K562 (cell line): Measurements from ENCODE around the gene SPTBN4. TPM values are rescaled to one million over a fixed set of nuclear protein-coding genes. Genes with fewer than 3 reads are reported as not detected.

ENCODE experiments used
- BRCA1 ChIP-seq, 2 experiments: fragments of 450-650 bp in 1 of 2; sonication (generic) in 1 of 2; formaldehyde crosslinking in 1 of 2; IDR thresholded peaks; 2 replicates each; pipeline versions ENCODE4 v1.5.0 to v1.6.1; 2017 to 2020; ENCODE audit warnings: mild to moderate bottlenecking in 1 of 2, missing genetic modification reagents in 1 of 2
- E2F3 ChIP-seq: fragments of 250-450 bp; sonication (Bioruptor Pico); IDR thresholded peaks from 2 replicates; pipeline ENCODE4 v1.4.0; 2020; ENCODE audit warnings: mild to moderate bottlenecking
- HCFC1 ChIP-seq: IDR thresholded peaks from 2 replicates; pipeline ENCODE4 v1.6.1; 2012; ENCODE audit warnings: low read depth, low read length, improper control_type of control experiment
- IFI16 ChIP-seq: fragments of 250-450 bp; sonication (Bioruptor Pico); IDR thresholded peaks from 2 replicates; pipeline ENCODE4 v2.1.2; 2022; ENCODE audit warnings: mild to moderate bottlenecking, inconsistent platforms
- KDM4B ChIP-seq, 2 experiments: fragments of 450-650 bp in 1 of 2; sonication (generic) in 1 of 2; IDR thresholded peaks; 2 replicates each; pipeline ENCODE4 v1.6.1; 2016 to 2017; ENCODE audit warnings: borderline replicate concordance in 2 of 2, antibody characterized with exemption in 1 of 2, low read depth in 1 of 2, mild to moderate bottlenecking in 1 of 2
- MBD1 ChIP-seq: fragments of 250-450 bp; sonication (Bioruptor Pico); IDR thresholded peaks from 2 replicates; pipeline ENCODE4 v1.8.0; 2022; ENCODE audit warnings: inconsistent platforms
- MEF2A ChIP-seq: IDR thresholded peaks from 2 replicates; pipeline ENCODE4 v1.6.1; 2011; ENCODE audit warnings: low read depth, mild to moderate bottlenecking, low read length, moderate library complexity; ENCODE audit not compliant: control insufficient read depth
- NFE2 ChIP-seq: IDR thresholded peaks from 2 replicates; pipeline ENCODE4 v1.6.1; 2014; ENCODE audit warnings: antibody characterized with exemption, low read depth
- NFXL1 ChIP-seq: fragments of 450-650 bp; formaldehyde crosslinking; IDR thresholded peaks from 2 replicates; pipeline ENCODE4 v1.4.0; 2021; ENCODE audit warnings: mild to moderate bottlenecking
- STAT5B ChIP-seq: fragments of 250-450 bp; sonication (Bioruptor Pico); IDR thresholded peaks from 2 replicates; pipeline ENCODE4 v1.8.0; 2021; ENCODE audit warnings: mild to moderate bottlenecking, inconsistent platforms
- TAF7 ChIP-seq: fragments of 450-650 bp; IDR thresholded peaks from 2 replicates; pipeline ENCODE4 v1.6.1; 2016; ENCODE audit warnings: missing genetic modification characterization, missing compliant biosample characterization
- ZBTB33 ChIP-seq: sonication (generic); formaldehyde crosslinking; IDR thresholded peaks from 2 replicates; pipeline ENCODE4 v1.8.1; 2023; ENCODE audit warnings: mild to moderate bottlenecking, missing genetic modification reagents
- ZNF224 ChIP-seq: sonication (generic); formaldehyde crosslinking; IDR thresholded peaks from 2 replicates; pipeline ENCODE4 v1.8.0; 2022; ENCODE audit warnings: mild to moderate bottlenecking, missing genetic modification reagents
- ZNF253 ChIP-seq: fragments of 250-450 bp; sonication (Bioruptor Pico); conservative IDR thresholded peaks from 2 replicates; pipeline ENCODE4 v1.6.1; 2021; ENCODE audit warnings: mild to moderate bottlenecking
- ZNF316 ChIP-seq: fragments of 450-650 bp; IDR thresholded peaks from 2 replicates; pipeline ENCODE4 v1.6.1; 2016
- ZNF609 ChIP-seq: sonication (generic); formaldehyde crosslinking; IDR thresholded peaks from 2 replicates; pipeline ENCODE4 v1.8.1; 2023; ENCODE audit warnings: missing genetic modification reagents, mild to moderate bottlenecking, borderline replicate concordance
- ZNF707 ChIP-seq: fragments of 250-450 bp; sonication (Bioruptor Pico); conservative IDR thresholded peaks from 2 replicates; pipeline ENCODE4 v1.8.0; 2022; ENCODE audit warnings: inconsistent platforms, mild to moderate bottlenecking, moderate library complexity
- ZNF740 ChIP-seq, 3 experiments: fragments of 200-800 bp in 1 of 3; sonication (Bioruptor generic) in 1 of 3; sonication (generic) in 1 of 3; formaldehyde crosslinking in 1 of 3; IDR thresholded peaks; 2 replicates each; pipeline versions ENCODE4 v1.6.1 to v1.8.0; 2016 to 2022; ENCODE audit warnings: mild to moderate bottlenecking in 2 of 3, missing compliant biosample characterization in 2 of 3, missing genetic modification characterization in 2 of 3, missing genetic modification reagents in 1 of 3
- polyA plus RNA-seq, 8 experiments: library from polyadenylated mRNA; depleted of rRNA in 4 of 8; stranded (reverse) in 5 of 8; unstranded in 3 of 8; fragments of >200 nt; fragmentation: Nextera tagmentation in 2 of 8; fragmentation: Illumina TruSeq in 1 of 8; extraction: Ambion mirVana in 2 of 8; extraction: Trizol in 1 of 8; gene quantifications; 2 replicates each; pipeline versions ENCODE4 v1.2.1 to v1.2.3, GENCODE V29; 2011 to 2014; ENCODE audit warnings: inconsistent platforms in 1 of 8, missing spikeins in 1 of 8
- total RNA-seq, 7 experiments: library from RNA; depleted of rRNA in 6 of 7; stranded (reverse); fragments of >200 nt in 6 of 7; fragmentation: Illumina TruSeq in 2 of 7; extraction: Trizol in 2 of 7; gene quantifications; 2 replicates each; pipeline versions ENCODE4 v1.2.1 to v1.2.3, GENCODE V29; 2011 to 2021; ENCODE audit warnings: low replicate concordance in 1 of 7

SPTBN4 gene
- total and polyA plus RNA-seq, 9 of the 15 experiments (the other 6 are each of a cell fraction or from before 2014, with no cell fraction given) = 0.01 to 1.5 (median 0.86) TPM

GRCh38 chr19:40610396-40611064, 143.7 kb downstream of the SPTBN4 start (continued):
- TF ChIP-seq TAF7 (tag) (no peak), ZNF609 (CRISPR knock-in tag) (no peak), ZNF253 (CRISPR knock-in tag) (no peak), KDM4B (IDR thresholded peaks at IDR 0.05; ENCODE audit: borderline replicate concordance in 2 of 2, low read depth in 1 of 2) (no peak), BRCA1 (IDR thresholded peaks at IDR 0.05) (no peak), BRCA1 (CRISPR knock-in tag; IDR thresholded peaks at IDR 0.05) (no peak), ZNF740 (CRISPR knock-in tag; IDR thresholded peaks at IDR 0.05) (0 out of 2 replicates have a peak, but pooled peaks have one; percentile 24), ZNF740 (tag; IDR thresholded peaks at IDR 0.05) (no peak), E2F3 (no peak), HCFC1 (no peak), ZNF224 (CRISPR knock-in tag) (no peak), STAT5B (CRISPR knock-in tag) (no peak), NFXL1 (CRISPR knock-in tag) (no peak), NFE2 (peak; percentile 46), MEF2A (no peak), ZNF707 (no peak), IFI16 (CRISPR knock-in tag) (no peak), ZBTB33 (peak; percentile 56; the same call in 1 of the 2 replicates), ZNF316 (peak; percentile 85), MBD1 (no peak)
